ENCODE results near the gene IL6ST.

DNA sequence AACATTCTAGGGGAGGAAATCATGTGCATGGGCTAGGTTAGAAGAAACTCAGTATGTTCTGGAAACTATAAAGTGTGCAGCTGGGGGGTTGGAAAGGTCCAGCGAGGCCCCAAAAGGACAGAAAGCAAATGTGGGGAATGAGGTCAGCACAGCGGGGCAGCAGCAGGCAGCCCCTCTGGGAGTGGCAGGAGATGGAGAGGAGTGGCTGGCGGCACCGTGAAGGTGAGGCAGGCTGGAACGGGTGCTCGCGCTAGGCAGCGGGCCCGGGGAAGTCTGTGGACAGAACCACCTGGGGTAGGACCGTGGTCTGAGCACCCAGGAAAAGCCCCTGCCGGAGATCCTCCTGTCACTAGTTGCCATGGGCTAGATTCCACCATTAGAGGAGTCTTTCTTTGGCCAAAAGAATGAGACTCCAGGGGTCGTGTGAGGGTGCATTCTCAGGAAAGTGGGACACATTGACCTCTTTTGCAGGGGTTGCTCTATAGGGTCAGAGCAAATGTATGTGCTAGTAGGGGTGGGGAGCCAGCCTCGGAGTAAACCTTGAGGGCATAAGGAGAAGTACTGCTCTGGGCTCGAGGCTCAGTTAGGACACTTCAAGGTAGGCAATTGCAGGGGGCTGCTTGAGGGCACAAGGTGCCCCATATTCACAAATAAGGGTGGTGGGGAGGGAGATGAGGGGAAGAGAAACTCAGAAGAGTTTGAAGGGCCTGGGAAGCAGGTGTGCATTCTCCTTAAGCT, 61.2 kb downstream of the IL6ST start:
- TF ChIP-seq, protein P1, sequence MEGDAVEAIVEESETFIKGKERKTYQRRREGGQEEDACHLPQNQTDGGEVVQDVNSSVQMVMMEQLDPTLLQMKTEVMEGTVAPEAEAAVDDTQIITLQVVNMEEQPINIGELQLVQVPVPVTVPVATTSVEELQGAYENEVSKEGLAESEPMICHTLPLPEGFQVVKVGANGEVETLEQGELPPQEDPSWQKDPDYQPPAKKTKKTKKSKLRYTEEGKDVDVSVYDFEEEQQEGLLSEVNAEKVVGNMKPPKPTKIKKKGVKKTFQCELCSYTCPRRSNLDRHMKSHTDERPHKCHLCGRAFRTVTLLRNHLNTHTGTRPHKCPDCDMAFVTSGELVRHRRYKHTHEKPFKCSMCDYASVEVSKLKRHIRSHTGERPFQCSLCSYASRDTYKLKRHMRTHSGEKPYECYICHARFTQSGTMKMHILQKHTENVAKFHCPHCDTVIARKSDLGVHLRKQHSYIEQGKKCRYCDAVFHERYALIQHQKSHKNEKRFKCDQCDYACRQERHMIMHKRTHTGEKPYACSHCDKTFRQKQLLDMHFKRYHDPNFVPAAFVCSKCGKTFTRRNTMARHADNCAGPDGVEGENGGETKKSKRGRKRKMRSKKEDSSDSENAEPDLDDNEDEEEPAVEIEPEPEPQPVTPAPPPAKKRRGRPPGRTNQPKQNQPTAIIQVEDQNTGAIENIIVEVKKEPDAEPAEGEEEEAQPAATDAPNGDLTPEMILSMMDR (IDR thresholded peaks at IDR 0.05), result no peak
- TF ChIP-seq POLR2A (IDR thresholded peaks at IDR 0.05), result no peak
